Kidney epithelial cell (primary cell): Measurements from ENCODE around the gene CWH43. TPM values are rescaled to one million over a fixed set of nuclear protein-coding genes. Genes with fewer than 3 reads are reported as not detected.
A peak's percentile ranks its signal among the peaks of the same experiment; 100 is the strongest.

Source experiments
- DNase-seq: peaks from one replicate; pipeline ENCODE4 v3.0.0-alpha.2; 2010; ENCODE audit warnings: low read depth
- H3K27me3 ChIP-seq: 2 replicates; pipeline ENCODE4 v1.6.0; 2011; ENCODE audit warnings: low read length; ENCODE audit not compliant: control insufficient read depth, insufficient read depth
- H3K36me3 ChIP-seq: 2 replicates; pipeline ENCODE4 v1.5.1; 2011; ENCODE audit warnings: low read length; ENCODE audit not compliant: control insufficient read depth, insufficient read depth
- H3K4me3 ChIP-seq: 2 replicates; pipeline ENCODE4 v1.5.1; 2011; ENCODE audit warnings: low read depth, mild to moderate bottlenecking, control low read depth, low read length
- total RNA-seq: library from RNA; depleted of rRNA; stranded (reverse); fragments of >200 nt; gene quantifications from 2 replicates; pipeline ENCODE4 v1.2.3, GENCODE V29; 2015
- TF ChIP-seq, protein P1 (sequence below): IDR thresholded peaks from 2 replicates; pipeline ENCODE4 v1.5.1; 2011; ENCODE audit warnings: mild to moderate bottlenecking, moderate library complexity, low read length, control low read depth, inconsistent platforms; ENCODE audit not compliant: insufficient read depth, poor library complexity, severe bottlenecking

Gene CWH43
- total RNA-seq, 1 donor from 2014 or later = 1.3 TPM

DNA sequence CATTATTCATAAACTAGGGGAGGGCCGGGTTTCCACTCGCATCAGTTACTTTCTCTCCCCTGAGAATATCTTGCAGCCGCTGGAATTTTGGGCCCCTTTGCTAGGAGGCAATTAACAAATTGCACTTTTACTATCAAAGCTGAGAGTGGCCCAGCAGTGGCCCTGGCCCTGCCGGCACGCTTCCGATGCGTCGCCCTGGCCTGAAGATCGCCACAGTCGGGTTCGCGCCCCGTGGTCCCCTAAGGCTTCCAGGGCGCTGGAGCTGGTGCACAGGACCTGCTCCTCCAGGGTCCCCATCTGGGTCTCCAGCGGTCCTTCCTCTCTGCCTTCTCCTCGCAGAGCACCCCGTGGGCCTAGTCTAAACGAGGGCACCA lies 486 bp upstream of the CWH43 start:
- H3K4me3 ChIP-seq = peak overlapping the region; percentile 27
- DNase-seq = no peak
- peaks cover 27% of the 10 kb centered on the region for H3K27me3 ChIP-seq
- TF ChIP-seq, protein P1, sequence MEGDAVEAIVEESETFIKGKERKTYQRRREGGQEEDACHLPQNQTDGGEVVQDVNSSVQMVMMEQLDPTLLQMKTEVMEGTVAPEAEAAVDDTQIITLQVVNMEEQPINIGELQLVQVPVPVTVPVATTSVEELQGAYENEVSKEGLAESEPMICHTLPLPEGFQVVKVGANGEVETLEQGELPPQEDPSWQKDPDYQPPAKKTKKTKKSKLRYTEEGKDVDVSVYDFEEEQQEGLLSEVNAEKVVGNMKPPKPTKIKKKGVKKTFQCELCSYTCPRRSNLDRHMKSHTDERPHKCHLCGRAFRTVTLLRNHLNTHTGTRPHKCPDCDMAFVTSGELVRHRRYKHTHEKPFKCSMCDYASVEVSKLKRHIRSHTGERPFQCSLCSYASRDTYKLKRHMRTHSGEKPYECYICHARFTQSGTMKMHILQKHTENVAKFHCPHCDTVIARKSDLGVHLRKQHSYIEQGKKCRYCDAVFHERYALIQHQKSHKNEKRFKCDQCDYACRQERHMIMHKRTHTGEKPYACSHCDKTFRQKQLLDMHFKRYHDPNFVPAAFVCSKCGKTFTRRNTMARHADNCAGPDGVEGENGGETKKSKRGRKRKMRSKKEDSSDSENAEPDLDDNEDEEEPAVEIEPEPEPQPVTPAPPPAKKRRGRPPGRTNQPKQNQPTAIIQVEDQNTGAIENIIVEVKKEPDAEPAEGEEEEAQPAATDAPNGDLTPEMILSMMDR = no peak
- no peaks in the 10 kb centered on the region for H3K36me3 ChIP-seq

DNA sequence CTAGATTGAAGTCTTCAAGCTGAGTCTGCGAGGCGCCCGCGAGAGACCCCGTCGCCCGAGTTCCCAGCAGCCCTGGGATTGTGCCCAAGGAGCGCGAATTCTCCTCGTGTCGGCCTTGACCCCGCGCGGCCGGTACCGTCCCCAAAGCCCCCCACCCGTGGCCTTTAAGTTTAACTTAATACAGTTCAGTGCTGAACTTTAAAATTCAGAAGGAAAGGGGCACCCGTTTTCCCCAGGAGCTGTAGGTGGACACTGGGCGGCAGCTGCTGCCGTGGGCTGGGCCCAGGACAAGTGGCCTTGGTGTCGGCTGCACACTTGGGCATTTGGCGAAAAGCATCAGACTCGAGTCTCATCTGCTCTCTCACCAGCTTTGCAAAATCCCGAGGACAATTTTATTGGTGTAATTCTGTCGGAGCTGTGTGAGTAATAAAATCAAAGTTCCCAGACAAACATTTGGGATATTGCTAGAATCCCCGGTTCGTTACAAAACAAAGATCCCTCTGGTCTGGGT lies 634 bp downstream of the CWH43 start:
- Histone ChIP-seq H3K36me3 (no peaks in the 10 kb centered on the region), H3K27me3 (peaks cover 27% of the 10 kb centered on the region), H3K4me3 (no peak overlapping the region)
- DNase-seq = no peak
- TF ChIP-seq, protein P1 = no peak

DNA sequence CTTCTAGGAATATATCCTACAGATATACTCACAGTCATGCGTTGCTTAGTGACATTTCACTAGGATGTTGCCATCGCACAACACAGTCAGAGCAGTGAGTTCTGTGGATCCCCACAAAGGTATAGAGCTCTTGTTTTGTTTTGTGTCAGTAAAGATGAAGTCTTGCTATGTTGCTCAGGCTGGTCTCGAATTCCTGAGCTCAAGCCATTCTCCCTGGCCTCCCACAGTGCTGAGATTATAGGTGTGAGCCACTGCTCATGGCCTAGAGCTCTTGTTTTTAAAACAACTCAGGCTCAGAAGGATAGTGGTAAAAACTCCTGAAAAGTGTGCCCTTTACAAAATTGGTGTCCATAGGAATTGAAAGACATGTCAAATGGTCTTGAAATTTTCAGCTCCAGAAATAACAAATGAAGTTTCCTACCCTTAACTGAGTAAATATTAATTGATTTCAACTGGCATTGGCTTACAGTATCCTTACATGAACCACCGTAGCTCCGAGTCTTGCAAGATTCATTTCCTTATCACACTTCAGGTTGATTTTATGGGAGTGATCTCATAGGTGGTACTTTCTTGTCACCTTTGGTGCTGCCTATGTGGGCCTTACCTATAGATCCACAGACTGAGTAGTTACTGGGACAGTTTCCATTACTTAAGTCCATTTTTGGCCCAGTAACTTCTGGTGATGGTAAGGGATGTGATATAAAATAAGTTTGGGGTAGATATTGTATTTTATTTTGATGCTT lies 3.6 kb downstream of the CWH43 start:
- peaks cover 28% of the 10 kb centered on the region for H3K27me3 ChIP-seq
- DNase-seq = no peak
- TF ChIP-seq, protein P1 = no peak
- no peaks in the 10 kb centered on the region for H3K36me3 ChIP-seq
- H3K4me3 ChIP-seq = no peak overlapping the region

DNA sequence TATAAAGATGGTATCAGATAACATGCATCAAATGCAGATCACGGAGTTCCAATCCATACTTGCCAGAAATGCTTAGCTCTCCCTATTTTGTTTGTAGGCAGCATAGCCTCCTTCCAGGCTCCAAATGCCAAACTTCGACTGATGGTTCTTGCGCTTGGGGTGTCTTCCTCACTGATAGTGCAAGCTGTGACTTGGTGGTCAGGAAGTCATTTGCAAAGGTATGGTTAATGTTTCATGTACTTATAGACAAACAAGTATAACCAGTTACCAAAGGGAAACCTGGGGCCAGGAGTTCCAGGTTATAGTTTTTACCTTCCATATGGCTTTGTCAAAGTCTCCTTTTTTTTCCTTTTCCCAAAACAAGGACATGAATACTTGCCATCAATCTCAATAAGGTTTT lies 5.3 kb downstream of the CWH43 start:
- DNase-seq = no peak
- Histone ChIP-seq H3K36me3 (no peaks in the 10 kb centered on the region), H3K4me3 (no peak overlapping the region), H3K27me3 (peaks cover 24% of the 10 kb centered on the region)
- TF ChIP-seq, protein P1 = no peak

DNA sequence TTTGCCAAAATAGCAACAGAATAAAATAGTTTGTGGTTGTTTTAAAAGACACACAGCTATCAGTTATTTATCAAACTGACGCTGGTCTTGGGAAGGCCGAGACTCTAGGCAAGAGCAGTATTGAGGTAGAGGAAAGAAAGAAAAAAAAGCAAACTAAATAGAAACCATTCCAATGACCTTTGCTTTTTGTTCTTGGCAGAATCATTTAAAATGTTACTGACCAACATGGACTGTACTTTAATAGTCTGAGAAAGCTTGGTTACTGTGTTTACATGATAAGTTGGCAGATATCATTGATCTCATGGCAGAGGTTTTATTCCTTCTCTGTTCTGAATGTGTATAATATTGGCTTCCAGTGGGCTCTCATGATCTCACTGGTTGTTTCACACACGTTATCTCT lies 11.9 kb downstream of the CWH43 start:
- no peak overlapping the region for H3K4me3 ChIP-seq
- no peak for DNase-seq
- TF ChIP-seq, protein P1 = no peak
- no peaks in the 10 kb centered on the region for H3K36me3 ChIP-seq
- H3K27me3 ChIP-seq = peaks cover 6% of the 10 kb centered on the region

DNA sequence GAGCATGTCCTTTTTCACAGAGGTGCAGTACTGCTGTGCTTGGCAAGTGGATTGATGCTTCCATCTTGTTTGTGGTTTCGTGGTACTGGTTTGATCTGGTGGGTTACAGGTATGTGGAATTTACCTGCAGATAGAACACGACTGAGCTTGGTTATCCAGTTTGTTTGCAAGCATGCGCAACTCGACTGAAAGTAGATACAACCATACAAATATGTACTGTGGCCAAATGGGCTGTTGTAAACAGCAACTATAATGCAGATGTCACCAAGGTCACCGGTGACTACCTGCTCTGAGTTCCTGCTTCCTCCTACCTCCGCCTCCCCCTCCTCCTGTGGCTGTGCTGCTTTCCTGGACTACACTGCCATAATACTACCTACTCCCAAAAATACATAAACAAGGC lies 12.4 kb downstream of the CWH43 start:
- Histone ChIP-seq H3K4me3 (no peak overlapping the region), H3K36me3 (no peaks in the 10 kb centered on the region), H3K27me3 (peaks cover 7% of the 10 kb centered on the region)
- TF ChIP-seq, protein P1 = no peak
- no peak for DNase-seq
